ENCODE measurements around the gene ERI2.

The ERI2 gene

GRCh38 chr16:20755238-20755637, 51.0 kb downstream of the ERI2 start:
- ChIA-PET POLR2A (no interaction called here), CTCF (no interaction called here)
- TF ChIP-seq PKNOX1 (IDR thresholded peaks at IDR 0.05), result no peak
- TF ChIP-seq CTBP1 (IDR thresholded peaks at IDR 0.05; ENCODE audit: borderline replicate concordance), result no peak
- no peak for TF ChIP-seq HDGF (IDR thresholded peaks at IDR 0.05; ENCODE audit: borderline replicate concordance)
- TF ChIP-seq FOXK2 (IDR thresholded peaks at IDR 0.05), result no peak
- TF ChIP-seq BHLHE40 (IDR thresholded peaks at IDR 0.05; ENCODE audit: borderline replicate concordance), result no peak
- no peak for TF ChIP-seq LEF1 (IDR thresholded peaks at IDR 0.05; ENCODE audit: borderline replicate concordance)
- TF ChIP-seq ZNF384 (IDR thresholded peaks at IDR 0.05), result no peak
- no peak for TF ChIP-seq SUZ12 (IDR thresholded peaks at IDR 0.05)
- no peak for TF ChIP-seq SP1 (IDR thresholded peaks at IDR 0.05)
- no peak for TF ChIP-seq FOXA1 (IDR thresholded peaks at IDR 0.05)
- no peak for TF ChIP-seq L3MBTL2 (conservative IDR thresholded peaks at IDR 0.05)
- no peak for TF ChIP-seq TARDBP (IDR thresholded peaks at IDR 0.05)
- TF ChIP-seq FOXM1 (IDR thresholded peaks at IDR 0.05; ENCODE audit: borderline replicate concordance), result no peak
- TF ChIP-seq ELF4 (IDR thresholded peaks at IDR 0.05), result no peak
- no peak for TF ChIP-seq NFRKB (IDR thresholded peaks at IDR 0.05)
- TF ChIP-seq ARNT (IDR thresholded peaks at IDR 0.05), result no peak
- no peak for DNase-seq (ENCODE audit: extremely low spot score)

- ChIA-PET CTCF (no interaction called here), POLR2A (no interaction called here)
Measured at GRCh38 chr16:20753727-20754126, 52.5 kb downstream of the ERI2 start.

GRCh38 chr16:20750558-20750957, 55.7 kb downstream of the ERI2 start:
- ChIA-PET POLR2A (interaction anchor here (1.2 kb wide), 1 partner anchor 9 kb away, joined by 4 read pairs; the partner anchor contains the start of gene THUMPD1), CTCF (no interaction called here)
- no peak for DNase-seq (ENCODE audit: extremely low spot score)
- no peak for TF ChIP-seq SP1 (IDR thresholded peaks at IDR 0.05)

More at GRCh38 chr16:20753727-20754126, 52.5 kb downstream of the ERI2 start:
- TF ChIP-seq L3MBTL2 (conservative IDR thresholded peaks at IDR 0.05) (no peak), SP1 (IDR thresholded peaks at IDR 0.05) (no peak), FOXK2 (IDR thresholded peaks at IDR 0.05) (no peak), LEF1 (IDR thresholded peaks at IDR 0.05; ENCODE audit: borderline replicate concordance) (no peak), ZNF384 (IDR thresholded peaks at IDR 0.05) (no peak), BHLHE40 (IDR thresholded peaks at IDR 0.05; ENCODE audit: borderline replicate concordance) (no peak), FOXM1 (IDR thresholded peaks at IDR 0.05; ENCODE audit: borderline replicate concordance) (no peak), FOXA1 (IDR thresholded peaks at IDR 0.05) (no peak), SUZ12 (IDR thresholded peaks at IDR 0.05) (no peak)
- DNase-seq (ENCODE audit: extremely low spot score), result no peak

- CTCF ChIA-PET, result no interaction called here
- POLR2A ChIA-PET, result no interaction called here
Measured at GRCh38 chr16:20749474-20749873, 56.8 kb downstream of the ERI2 start.

GRCh38 chr16:20747030-20747816, 59.0 kb downstream of the ERI2 start:
- CTCF ChIA-PET, result no interaction called here
- no peak for DNase-seq (ENCODE audit: extremely low spot score)
- POLR2A ChIA-PET, result no interaction called here
- TF ChIP-seq FOXM1 (IDR thresholded peaks at IDR 0.05; ENCODE audit: borderline replicate concordance) (no peak), NFRKB (IDR thresholded peaks at IDR 0.05) (no peak), ELF4 (IDR thresholded peaks at IDR 0.05) (no peak)

More at GRCh38 chr16:20749474-20749873, 56.8 kb downstream of the ERI2 start:
- TF ChIP-seq SUZ12 (IDR thresholded peaks at IDR 0.05), result no peak
- TF ChIP-seq HDGF (IDR thresholded peaks at IDR 0.05; ENCODE audit: borderline replicate concordance), result no peak
- no peak for TF ChIP-seq FOXM1 (IDR thresholded peaks at IDR 0.05; ENCODE audit: borderline replicate concordance)
- TF ChIP-seq BHLHE40 (IDR thresholded peaks at IDR 0.05; ENCODE audit: borderline replicate concordance), result no peak
- no peak for TF ChIP-seq PKNOX1 (IDR thresholded peaks at IDR 0.05)
- TF ChIP-seq ARNT (IDR thresholded peaks at IDR 0.05), result no peak
- no peak for DNase-seq (ENCODE audit: extremely low spot score)

GRCh38 chr16:20746461-20746860, 59.8 kb downstream of the ERI2 start:
- no peak for DNase-seq (ENCODE audit: extremely low spot score)
- no peak for TF ChIP-seq PKNOX1 (IDR thresholded peaks at IDR 0.05)
- no peak for TF ChIP-seq TARDBP (IDR thresholded peaks at IDR 0.05)
- TF ChIP-seq LEF1 (IDR thresholded peaks at IDR 0.05; ENCODE audit: borderline replicate concordance), result no peak
- no peak for TF ChIP-seq SP1 (IDR thresholded peaks at IDR 0.05)
- TF ChIP-seq ARNT (IDR thresholded peaks at IDR 0.05), result no peak
- no peak for TF ChIP-seq ZNF384 (IDR thresholded peaks at IDR 0.05)
- no peak for TF ChIP-seq CTBP1 (IDR thresholded peaks at IDR 0.05; ENCODE audit: borderline replicate concordance)
- TF ChIP-seq L3MBTL2 (conservative IDR thresholded peaks at IDR 0.05), result no peak
- TF ChIP-seq HDGF (IDR thresholded peaks at IDR 0.05; ENCODE audit: borderline replicate concordance), result no peak
- no peak for TF ChIP-seq FOXK2 (IDR thresholded peaks at IDR 0.05)
- no peak for TF ChIP-seq SUZ12 (IDR thresholded peaks at IDR 0.05)
- TF ChIP-seq NFRKB (IDR thresholded peaks at IDR 0.05), result no peak
- no peak for TF ChIP-seq FOXM1 (IDR thresholded peaks at IDR 0.05; ENCODE audit: borderline replicate concordance)
- no peak for TF ChIP-seq ELF4 (IDR thresholded peaks at IDR 0.05)
- POLR2A ChIA-PET, result no interaction called here
- CTCF ChIA-PET, result no interaction called here

Measured in HEK293T (cell line).